Measurements from ENCODE around the gene APOBEC4.
"Not testable (repeated sequence)": the region's sequence is repeated elsewhere in the genome, so short reads cannot be mapped to it uniquely, and the experiment has no call there.

Gene APOBEC4

DNA sequence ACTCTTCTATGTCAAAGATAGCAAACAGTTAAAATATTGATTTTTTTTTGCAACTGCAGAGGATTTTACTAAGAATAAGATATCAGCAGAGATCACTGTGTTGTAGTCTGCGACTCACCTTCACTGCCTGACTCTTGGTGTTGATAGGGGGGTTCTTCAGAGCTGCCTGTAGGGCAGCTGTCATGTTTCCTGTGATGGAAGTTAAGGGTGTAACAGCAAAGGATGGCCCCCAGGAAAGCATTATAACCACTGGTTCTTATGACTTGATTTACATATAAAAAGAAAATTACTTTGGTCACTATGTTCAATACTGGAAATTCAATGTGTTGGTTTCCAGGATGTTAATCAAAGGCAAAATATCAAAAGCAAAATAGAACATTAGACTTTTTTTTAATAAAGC lies 20.2 kb downstream of the APOBEC4 start:
- no peak for DNase-seq

DNA sequence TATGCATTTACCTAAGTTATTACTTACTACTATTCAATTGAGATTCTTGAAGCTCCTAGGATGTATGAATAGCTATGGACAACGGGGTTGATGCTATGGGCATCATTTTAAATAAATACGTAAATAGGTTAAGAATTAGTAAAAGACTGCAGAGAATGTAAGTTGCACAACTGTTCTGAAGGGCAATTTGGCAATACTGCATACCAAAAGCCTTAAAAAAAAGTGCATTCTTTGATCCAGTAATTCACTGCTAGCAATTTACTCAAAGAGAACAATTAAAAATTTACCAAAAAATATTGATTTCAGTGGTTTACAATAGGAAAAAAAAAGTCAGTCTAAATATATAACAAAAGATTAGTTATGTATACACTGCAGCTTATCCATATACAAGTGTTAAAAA lies 21.0 kb downstream of the APOBEC4 start:
- no peak for DNase-seq

DNA sequence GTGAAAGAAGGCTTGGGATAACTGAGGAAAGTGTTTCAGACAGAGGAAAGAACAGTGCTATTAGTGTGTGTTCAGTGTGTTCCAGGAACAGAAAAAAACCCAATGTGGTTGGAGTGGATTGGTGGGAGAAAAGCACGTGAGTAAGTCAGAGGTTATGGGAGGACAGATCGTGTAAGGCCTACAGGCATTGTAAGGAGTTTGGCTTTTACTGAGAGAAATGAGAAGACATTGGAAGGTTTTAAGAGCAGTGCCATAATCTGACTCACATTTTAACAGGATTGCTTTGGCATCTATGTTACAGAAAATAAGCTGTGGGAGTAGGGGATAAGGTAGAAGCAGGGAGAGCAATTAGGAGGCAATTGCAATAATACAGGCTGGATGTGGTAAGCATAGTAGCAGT lies 22.4 kb downstream of the APOBEC4 start:
- no peak for DNase-seq

DNA sequence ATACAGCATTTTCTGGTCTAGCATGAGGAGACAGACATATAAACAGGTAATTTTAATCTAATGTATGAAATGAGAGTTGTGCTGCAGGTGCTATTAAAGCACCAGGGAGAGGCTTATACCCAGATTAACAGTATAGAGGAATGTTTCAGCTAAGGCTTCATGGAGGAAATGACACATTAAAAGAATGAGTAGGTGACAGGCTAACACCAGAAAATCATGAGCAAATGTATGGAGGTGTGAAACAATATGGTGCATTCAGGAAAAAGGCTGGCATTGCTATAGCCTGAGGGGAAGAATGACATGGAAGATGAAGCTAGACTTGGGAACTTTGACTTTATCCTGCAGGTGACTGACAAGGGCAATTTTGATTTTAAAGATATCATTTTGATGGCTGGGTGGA lies 24.6 kb downstream of the APOBEC4 start:
- no peak for DNase-seq

DNA sequence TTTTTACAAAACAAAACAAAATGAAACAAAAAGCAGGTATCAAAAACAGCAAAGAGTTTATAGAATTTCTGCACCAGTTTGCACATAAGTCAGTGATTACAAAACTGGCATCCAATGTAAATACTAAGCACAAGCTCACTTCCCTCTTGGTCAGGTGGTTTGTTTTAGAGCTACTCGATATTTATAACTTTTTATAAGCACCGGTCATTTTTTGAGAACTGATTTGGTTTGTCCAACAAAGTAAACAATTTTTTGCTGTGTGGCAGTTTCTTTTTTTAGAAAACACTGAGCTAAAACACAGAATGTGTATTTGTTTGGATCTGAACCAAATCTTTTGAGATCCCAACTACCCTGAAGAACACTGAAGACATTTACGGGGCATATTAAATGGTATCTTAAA lies 26.9 kb downstream of the APOBEC4 start:
- not testable (repeated sequence) for DNase-seq

DNA sequence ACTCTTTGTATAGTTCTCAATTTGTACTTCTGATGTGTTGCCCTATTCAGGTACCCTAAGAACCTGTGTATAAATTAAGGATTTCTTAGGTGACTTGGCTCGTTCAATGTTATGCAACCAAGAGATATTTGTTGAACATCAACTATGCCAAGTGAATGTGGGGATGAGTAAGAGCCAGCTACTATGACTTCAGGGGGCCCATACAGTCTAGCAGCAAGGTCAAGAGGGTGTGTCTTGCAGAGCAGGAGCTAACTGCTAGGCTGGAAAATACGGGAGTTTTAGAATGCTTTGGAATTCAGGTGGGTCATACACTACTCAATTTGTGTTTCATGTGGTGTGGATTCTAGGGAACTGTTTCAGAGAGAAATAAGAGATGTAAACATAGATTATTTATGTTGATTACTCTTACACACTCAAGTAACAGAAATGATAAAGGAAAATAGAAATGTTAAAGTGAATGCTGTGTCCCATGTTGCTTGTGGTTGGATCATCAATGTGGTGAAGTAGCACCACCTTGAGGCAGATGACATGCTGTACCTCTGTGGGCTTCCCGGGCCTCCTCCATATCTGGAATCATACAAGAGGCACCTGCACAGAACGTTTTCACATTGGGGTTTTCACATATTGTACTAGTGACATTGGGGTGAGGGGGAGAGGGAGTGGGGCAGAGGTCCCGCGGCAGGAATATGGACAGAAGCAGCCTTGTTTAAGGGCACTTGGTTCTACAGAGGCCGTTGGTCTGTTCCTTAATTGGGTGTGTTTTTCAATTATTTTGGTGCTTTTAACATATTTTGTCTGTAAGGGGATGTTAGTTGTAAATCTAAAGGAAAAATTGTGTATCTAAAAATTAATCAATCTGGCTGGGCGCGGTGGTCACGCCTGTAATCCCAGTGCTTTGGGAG lies 30.0 kb downstream of the APOBEC4 start:
- peak; percentile 84 for DNase-seq

DNA sequence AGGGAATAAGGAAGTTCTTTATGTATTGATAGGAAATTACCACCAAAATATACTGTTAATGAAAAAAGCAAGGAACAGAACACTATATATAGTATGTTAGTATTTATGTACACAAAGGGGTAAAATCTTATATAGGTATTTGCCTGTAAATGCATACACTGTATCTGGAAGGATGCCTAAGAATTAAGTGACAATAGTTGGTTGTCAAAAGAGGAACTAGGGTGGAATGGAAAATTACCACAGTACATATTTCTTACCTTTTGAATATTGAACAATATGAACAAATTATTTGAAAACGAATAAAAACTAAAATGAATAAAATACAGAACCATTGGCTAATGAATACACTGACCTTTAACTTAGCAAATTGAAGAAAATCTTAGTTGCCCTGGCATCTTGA lies 31.1 kb downstream of the APOBEC4 start:
- DNase-seq, result no peak

DNA sequence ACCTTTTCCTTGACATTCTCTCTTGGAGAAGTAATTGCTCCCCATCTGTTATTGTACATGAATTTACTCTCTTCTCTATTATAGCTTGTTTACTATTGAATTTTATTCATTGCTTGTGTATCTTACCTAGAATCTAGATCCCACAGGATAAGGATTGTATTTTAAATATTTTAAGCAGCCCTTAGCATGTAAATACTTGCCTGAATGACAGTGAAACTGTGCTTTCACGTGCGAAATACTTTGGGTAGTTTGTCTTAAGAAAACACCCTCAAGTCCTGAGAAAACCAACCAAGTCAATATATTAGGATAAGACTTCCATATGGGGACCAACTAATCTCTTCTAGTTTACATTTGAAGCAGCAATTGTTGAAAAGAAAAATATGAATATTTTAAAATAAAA lies 32.8 kb downstream of the APOBEC4 start:
- DNase-seq, result no peak

DNA sequence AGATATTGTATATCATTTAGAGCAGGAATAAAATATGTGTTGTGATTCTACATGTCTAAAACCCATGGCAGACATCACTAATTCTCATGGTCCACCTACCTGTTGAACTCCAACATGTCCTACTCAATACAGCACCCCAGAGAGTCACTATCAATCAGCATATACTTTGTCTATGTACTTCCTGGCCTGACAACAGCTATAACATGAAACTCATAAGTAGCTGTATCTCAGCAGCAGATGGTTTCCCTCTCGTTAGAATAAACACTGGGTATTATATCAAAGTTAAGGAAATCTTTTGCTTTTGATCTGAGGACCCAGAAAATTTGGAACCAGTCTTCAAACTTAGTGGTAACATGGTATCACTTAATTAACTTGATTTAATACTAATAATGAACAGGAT lies 33.3 kb downstream of the APOBEC4 start:
- DNase-seq, result no peak

DNA sequence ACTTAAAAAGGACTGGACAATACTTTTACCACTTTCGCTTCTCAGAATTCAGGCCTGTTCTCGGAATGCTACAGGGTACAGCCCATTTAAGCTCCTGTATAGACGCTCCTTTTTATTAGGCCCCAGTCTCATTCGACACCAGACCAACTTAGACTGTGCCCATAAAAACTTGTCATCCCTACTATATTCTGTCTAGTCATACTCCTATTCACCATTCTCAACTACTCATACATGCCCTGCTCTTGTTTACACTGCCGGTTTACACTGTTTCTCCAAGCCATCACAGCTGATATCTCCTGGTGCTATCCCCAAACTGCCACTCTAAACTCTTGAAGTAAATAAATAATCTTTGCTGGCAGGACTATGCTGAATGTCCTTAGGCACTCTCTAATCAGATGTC lies 34.9 kb downstream of the APOBEC4 start:
- not testable (repeated sequence) for DNase-seq

DNA sequence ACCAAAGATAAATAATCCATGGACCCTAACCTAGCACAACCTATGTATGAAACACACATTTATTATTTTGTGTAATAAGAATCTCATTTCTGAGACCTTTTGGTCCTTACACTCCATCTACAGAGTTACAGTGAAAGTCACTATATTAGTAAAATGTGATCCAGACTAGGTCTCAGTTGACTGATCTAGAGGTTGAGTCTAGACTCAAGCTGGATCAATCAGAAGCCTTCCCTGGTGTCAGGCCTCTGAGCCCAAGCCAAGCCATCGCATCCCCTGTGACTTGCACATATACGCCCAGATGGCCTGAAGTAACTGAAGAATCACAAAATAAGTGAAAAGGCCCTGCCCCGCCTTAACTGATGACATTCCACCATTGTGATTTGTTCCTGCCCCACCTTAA lies 40.1 kb downstream of the APOBEC4 start:
- DNase-seq, result not testable (repeated sequence)

DNA sequence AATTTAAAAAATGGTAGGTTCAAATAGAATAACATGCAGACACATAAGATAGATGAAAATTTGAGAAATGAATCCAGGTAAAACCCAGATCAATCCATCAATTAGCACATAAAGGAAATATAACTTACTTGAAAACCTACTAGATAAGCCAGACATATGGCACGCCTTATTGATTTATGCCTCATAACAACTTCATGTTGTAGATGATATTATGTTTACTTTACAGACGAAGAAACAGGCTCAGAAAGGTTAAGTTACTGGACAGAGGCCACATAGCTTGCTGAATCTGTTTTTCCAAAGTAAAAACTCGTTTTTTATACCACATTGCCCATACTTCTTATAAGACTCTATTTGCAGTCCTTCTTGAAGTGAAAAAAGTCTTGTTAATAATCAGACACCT lies 40.7 kb downstream of the APOBEC4 start:
- no peak for DNase-seq

DNA sequence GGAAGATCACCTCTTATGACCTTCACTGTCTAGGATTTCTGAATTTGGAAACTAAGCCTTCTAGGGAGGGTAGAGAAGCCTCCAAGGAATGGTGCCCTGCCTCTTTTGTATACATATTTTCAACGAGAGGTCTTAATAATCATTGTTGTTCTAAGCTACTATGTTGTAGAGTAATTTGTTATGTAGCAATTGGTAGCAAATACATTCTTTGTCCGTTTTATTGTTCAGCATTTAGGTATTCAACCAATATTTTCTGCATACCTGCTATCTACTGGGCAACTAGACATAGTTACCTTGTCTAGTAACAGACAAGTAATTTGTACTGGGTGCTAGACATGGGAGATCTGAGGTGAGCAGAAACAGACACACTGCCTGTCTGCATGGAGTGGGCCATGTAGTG lies 42.1 kb downstream of the APOBEC4 start:
- DNase-seq, result no peak

DNA sequence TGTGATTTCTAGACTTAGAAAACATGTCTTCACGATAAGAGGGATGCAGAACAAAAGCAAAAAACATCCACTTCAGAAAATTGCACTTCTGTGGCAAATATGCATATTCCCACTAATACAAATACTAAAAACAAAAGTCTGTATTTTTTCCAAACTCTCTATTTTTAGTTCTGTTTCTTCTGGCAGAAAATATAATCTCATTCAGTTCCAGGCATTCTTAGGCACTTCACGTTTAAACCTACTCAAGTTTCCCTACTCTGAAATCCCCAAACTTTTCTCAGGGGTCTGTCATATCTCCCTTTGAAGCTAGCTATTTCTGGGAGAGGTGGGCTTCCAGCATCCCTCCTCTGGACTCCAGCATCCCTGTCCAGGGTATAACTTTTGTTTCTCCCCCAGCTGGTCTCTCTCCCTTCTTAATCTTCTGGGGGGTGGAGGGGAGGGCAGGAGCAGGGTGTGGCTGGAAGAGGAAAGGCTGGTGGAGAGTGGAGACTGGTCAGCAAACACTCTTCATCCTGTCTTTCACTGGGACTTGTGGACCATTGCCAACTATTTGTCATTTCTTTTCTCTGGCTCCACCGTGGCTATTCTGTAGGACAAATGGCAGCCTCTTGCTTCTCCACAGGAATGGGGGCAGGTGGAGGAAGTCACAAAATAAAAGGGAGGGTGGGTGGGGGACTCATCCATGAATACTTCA lies 43.2 kb downstream of the APOBEC4 start:
- DNase-seq, result no peak

DNA sequence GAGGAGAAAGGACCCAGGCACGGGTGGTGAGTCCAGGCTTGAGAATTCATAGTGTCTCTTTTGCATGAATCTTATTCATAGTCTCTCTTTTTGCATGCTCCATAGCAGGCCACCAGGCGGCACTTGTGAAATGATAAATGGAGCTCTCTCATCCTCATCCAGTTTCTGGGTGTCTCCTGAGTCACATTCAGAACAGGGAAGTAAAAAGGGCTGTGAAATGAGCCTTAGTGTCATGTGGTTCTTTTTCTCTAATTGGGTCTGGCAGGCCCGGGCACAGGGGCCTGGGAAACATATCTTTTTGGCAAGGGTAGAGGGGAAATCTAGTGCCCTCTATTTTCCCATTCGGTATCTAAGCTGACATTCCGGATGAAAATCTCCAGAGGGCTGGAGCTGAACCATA lies 43.8 kb downstream of the APOBEC4 start:
- peak; percentile 44 for DNase-seq

DNA sequence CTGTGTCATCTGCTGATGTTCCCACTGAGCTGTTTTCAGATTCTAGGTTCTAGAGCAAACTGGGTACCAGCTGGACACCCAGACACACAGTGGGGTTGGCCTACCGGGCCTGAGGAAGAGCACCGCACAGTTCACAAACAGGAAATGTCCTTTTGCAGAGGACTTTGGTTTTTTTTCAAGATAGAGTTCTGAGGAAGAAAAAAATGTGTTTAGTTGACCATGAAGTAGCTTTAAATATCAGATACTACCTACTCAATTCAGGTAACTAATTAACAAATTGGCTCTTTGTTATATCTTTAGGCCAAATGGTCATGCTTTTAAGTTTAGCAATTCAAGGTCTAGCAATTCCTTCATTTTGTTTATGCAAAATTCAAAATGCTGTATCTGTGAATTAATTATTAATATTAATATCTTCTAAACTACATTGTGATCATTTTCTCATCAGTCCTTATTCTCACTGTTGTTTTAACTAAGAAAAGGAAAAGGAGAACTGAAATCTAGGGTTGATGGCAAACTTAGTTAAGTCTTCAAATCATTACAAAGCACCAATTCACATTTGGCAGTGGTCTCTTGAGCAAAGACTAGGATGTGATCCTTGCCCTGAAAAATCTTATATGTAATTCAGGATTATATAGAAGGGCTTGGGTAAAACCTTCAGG lies 45.7 kb downstream of the APOBEC4 start:
- DNase-seq, result no peak

DNA sequence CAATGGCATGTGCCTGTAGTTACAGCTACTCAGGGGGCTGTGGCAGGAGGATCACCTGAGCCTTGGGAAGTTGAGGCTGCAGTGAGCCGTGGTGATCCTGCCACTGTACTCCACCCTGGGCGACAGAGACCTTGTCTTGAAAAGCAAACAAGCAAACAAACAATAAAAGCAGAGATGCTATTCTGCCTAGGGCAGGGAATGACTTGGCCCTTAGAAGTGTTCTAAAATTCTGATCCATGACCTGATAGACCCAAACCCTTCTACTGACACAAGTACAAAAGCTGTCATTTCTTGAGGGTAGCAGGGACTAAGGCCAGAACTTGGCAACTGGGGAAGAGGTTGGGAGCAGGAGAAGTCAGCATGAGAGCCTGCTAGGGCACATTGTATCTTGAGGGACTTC lies 47.2 kb downstream of the APOBEC4 start:
- no peak for DNase-seq

DNA sequence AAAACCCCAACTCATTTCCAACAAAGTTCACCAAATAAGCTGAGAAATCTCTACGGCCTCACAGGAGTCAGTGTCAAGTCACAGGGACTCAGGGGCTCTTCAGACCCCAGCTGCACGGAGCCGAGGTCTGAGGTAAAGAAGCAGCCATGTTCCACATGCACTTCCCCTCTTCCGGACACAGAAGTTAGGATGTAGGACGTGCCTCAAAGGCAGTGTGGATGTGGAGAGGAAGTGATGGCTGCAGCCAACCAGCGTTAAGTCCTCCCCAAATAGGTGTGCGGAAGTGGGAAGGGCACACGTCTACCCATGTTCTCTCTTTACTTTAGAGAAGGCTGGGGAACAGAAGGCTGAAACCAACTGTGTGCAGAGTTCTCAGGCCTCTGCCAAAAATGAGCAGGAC lies 48.3 kb downstream of the APOBEC4 start:
- DNase-seq, result no peak

DNA sequence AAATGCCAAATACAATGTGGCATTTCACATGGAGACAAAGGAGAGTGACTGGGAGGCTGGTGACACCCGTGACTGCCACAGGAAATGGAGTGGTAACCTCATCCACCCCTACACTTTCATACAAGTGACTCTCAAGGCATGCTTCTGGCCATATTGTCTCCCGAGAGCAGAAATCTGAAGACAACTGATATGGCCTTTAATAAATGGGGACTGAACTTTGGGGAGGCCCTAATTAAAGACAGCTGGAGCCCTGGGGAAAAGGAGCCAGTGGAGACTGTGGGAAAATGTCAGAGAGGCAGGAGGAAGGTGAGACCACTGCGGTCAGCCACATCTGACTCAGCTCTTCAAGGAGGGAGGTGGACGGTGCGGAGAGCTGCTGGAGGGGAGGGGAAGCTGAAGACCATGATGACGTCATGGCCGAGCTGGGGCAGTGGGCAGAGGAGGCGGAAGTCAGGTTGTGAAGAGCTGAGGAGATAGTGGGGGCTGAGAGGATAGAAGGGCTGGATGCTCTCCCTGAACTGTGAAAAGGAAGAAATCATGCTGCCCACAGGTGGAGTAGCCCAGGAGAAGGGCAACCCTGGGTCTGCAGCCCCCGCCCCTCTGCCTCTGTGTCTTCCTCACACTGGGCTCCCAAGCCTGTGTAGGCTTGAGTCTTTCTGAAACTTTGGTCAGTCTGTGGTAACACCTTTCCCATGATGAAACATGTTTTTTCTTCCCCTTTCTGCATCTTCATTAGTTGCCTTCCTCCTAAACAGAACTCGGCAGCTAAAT lies 48.9 kb downstream of the APOBEC4 start:
- DNase-seq, result no peak

DNA sequence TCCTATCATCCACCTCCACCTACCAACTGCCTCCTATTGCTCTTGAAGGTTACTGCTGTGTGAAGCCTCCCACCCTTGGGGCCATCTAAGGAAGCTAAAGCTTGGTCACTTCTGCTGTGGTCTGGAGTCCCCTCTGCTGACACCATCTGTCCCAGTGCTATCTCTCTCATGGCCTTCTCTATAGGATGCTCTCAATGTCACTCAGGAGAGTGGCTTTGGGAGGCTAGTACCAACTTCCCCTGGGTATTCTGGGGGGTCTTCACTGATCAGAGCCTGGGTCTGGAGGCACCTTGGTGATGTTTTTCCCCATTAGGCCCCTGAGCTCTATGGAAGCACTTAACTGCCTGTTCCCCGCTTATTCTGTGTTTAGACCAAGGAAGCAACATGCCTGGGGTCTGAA lies 50.6 kb downstream of the APOBEC4 start:
- DNase-seq, result no peak

DNA sequence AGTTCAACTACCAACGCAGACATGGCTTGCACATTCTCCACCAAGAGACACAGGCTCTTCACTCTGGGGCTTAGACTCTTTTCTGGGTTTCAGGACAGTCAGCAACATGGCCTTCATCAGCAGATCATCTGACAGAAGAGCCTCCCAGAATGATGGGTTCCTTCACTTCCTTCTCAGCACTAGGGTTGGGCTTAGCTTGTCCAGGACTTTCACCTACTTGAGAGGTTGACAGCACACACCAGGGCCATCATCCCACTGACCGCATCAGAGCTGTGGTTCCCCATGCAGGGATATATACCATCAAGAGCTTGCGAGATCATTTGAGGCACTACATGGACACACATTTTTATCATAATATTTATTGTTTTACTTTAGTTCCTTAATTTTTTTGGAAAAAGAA lies 52.5 kb downstream of the APOBEC4 start:
- no peak for DNase-seq

DNA sequence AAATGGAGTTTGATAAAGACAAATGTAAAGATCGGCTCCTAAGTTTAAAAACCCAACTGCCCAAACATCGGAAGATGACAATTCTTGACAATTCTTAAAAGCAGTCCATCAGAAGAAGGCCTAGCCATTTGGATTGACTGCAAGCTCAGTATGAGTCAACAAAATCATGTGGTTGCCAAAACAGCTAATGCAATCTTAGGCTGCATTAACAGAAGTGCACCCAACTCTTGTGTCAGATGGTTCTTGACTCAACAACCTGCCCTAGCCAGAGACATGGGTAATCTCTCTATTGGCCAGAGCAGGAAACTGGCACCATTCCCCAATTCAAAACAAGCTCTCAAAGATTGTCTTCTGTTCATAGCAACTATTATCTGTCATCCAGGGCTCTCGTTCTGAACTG lies 53.0 kb downstream of the APOBEC4 start:
- DNase-seq, result peak; percentile 21

DNA sequence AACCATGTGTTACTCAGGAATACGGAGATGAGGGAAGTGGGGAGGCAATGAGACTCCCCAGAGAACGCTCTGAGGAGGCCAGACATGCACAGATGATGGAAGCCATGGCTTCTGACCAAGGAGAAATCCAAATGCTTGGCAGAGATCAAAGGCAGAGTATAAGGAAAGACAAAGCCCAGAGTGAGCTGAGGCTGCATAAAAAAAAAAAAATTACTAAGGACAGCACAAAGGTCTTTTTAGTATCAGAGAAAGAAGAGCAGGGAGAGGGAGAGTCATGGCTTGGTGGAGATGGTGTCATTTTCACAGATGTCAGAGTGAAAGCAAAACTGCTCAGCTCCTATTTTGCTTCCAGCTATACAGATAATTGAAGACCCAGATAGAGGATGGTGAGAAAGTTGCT lies 54.7 kb downstream of the APOBEC4 start:
- DNase-seq, result no peak
